MCF 10A (cell line): ENCODE results near the gene PAFAH1B1. TPM values are rescaled to one million over a fixed set of nuclear protein-coding genes. Genes with fewer than 3 reads are reported as not detected.

Experiments used
- BruUV-seq: library from RNA; stranded (reverse); fragments of 400-500 nt; replicated peaks from 2 replicates; lab custom pipeline; 2021; lab: Mats Ljungman, UMichigan
- CTCF ChIA-PET: fragments of 300-600 bp; sonication (Branson Sonifier 250); formaldehyde crosslinking; extraction: SDS; loops from one replicate; lab custom pipeline; 2021; ENCODE audit warnings: antibody characterized with exemption, inconsistent platforms; lab: Yijun Ruan, JAX
- POLR2A ChIA-PET: fragments of 300-600, 350-650 bp; sonication (Branson Sonifier 250); formaldehyde crosslinking; extraction: SDS; loops from one replicate; lab custom pipeline; 2020; ENCODE audit warnings: antibody characterized with exemption, inconsistent platforms; lab: Yijun Ruan, JAX
- DNase-seq: peaks from one replicate; pipeline ENCODE4 v3.0.0-alpha.2; 2018; ENCODE audit not compliant: unreplicated experiment
- H3K27ac Mint-ChIP-seq: one replicate; pipeline ENCODE4 v1.8.0; 2022; ENCODE audit warnings: mild to moderate bottlenecking, low read depth, mixed read lengths; ENCODE audit not compliant: unreplicated experiment
- H3K27me3 Mint-ChIP-seq: one replicate; pipeline ENCODE4 v1.8.0; 2022; ENCODE audit warnings: mixed read lengths; ENCODE audit not compliant: insufficient read depth, unreplicated experiment
- H3K36me3 Mint-ChIP-seq: one replicate; pipeline ENCODE4 v1.8.0; 2022; ENCODE audit warnings: mild to moderate bottlenecking, moderate library complexity, mixed read lengths; ENCODE audit not compliant: insufficient read depth, unreplicated experiment
- H3K4me1 Mint-ChIP-seq: one replicate; pipeline ENCODE4 v1.8.0; 2022; ENCODE audit warnings: mixed read lengths; ENCODE audit not compliant: insufficient read depth, unreplicated experiment
- H3K4me3 Mint-ChIP-seq: one replicate; pipeline ENCODE4 v1.8.0; 2022; ENCODE audit warnings: mild to moderate bottlenecking, moderate library complexity, mixed read lengths; ENCODE audit not compliant: unreplicated experiment
- H3K9me3 Mint-ChIP-seq: one replicate; pipeline ENCODE4 v1.8.0; 2022; ENCODE audit warnings: mixed read lengths; ENCODE audit not compliant: unreplicated experiment
- intact Hi-C: fragments of 100-400 bp; cut with micrococcal nuclease; formaldehyde crosslinking; loops from 2 replicates; pipeline ENCODE4 v1.14.1; 2022
- total RNA-seq: library from RNA; stranded (reverse); gene quantifications from 2 replicates; pipeline ENCODE4 v1.2.3, GENCODE V29; 2022
- TF ChIP-seq, protein P1 (sequence below): fragments of 200-600 bp; IDR thresholded peaks from one replicate; pipeline ENCODE4 v1.8.0; 2022; ENCODE audit warnings: antibody characterized with exemption, mild to moderate bottlenecking; ENCODE audit not compliant: unreplicated experiment

Gene PAFAH1B1
- total RNA-seq, 1 experiment from 2014 or later, result 170 TPM

DNA sequence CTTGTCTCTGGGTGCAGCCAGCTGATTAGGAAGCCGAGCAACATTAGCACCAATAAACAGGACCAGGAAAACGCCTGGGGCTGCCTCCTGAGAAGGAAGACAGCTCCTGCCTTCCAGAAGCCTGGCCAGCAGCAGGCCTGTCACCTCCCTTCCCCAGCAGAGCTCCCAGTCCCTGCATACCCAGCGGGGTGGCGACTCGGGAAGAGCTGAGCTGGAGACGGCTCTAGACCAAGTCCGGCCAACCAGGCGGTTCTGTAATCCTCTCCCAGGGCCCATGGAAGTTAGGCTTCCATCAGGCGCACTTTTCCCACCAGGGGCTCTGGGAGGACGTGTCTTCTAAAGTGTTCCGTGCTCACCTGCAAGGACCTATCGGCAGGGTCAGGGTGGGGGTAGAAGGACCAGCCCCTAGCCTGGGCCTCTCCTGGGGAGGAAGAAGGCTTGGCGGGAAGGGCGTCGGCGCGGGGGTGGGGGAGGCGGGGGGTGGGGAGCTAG, 130.1 kb downstream of the PAFAH1B1 start:
- BruUV-seq, result no TSS peak
- H3K4me1 Mint-ChIP-seq, result no peaks in the 10 kb centered on the region
- no peak for DNase-seq
- H3K27me3 Mint-ChIP-seq, result peaks cover 24% of the 10 kb centered on the region
- intact Hi-C loops, result no loop called here
- CTCF ChIA-PET, result no interaction called here
- POLR2A ChIA-PET, result no interaction called here
- no peaks in the 10 kb centered on the region for H3K9me3 Mint-ChIP-seq
- TF ChIP-seq, protein P1, sequence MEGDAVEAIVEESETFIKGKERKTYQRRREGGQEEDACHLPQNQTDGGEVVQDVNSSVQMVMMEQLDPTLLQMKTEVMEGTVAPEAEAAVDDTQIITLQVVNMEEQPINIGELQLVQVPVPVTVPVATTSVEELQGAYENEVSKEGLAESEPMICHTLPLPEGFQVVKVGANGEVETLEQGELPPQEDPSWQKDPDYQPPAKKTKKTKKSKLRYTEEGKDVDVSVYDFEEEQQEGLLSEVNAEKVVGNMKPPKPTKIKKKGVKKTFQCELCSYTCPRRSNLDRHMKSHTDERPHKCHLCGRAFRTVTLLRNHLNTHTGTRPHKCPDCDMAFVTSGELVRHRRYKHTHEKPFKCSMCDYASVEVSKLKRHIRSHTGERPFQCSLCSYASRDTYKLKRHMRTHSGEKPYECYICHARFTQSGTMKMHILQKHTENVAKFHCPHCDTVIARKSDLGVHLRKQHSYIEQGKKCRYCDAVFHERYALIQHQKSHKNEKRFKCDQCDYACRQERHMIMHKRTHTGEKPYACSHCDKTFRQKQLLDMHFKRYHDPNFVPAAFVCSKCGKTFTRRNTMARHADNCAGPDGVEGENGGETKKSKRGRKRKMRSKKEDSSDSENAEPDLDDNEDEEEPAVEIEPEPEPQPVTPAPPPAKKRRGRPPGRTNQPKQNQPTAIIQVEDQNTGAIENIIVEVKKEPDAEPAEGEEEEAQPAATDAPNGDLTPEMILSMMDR, result no peak
- no peak overlapping the region for H3K27ac Mint-ChIP-seq
- H3K36me3 Mint-ChIP-seq, result no peaks in the 10 kb centered on the region
- no peak overlapping the region for H3K4me3 Mint-ChIP-seq

DNA sequence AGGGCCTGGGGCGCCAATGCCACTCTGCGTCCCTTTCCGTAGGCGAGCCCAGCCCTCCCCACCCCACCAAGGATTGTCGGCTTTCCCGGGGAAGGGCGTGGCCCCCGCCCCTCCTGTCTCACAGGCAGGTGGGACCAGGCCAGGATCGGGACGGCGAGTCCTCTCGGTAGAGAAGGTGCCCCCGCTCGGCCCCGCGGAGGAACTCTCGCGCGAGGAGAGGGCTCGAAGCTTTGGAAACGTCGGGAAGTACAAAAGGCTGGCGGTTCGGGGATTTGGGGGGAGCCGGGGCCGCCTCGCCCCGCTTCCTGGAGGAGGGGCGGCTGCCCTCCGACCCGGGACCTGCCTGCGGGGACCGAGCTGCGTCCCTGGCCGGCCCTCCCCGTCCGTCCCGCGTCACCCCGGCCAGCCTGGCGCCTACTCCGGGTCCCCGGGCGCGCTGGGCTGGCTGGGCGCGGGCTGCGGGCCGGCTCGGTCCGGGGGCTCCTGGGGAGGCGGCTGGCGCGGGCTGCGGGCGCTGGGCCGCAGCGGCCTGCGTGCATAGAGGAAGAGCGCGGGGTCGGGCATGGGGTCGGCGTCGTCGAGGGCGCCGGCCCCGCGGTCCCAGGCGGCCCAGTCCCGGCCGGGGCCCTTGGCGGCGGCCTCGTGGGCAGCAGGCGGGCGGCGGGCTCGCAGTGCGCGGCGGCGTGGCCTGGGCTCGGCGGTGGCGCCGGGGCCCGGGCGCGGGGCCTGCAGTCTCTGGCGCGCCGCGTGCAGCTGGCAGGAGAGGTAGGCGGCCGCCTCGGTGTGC, 130.7 kb downstream of the PAFAH1B1 start:
- Mint-ChIP-seq H3K36me3 (no peaks in the 10 kb centered on the region), H3K4me3 (no peak overlapping the region), H3K27ac (no peak overlapping the region), H3K4me1 (no peaks in the 10 kb centered on the region), H3K27me3 (peaks cover 24% of the 10 kb centered on the region), H3K9me3 (no peaks in the 10 kb centered on the region)
- TF ChIP-seq, protein P1, result no peak
- POLR2A ChIA-PET, result no interaction called here
- intact Hi-C loops, result no loop called here
- BruUV-seq, result no TSS peak
- DNase-seq, result no peak
- CTCF ChIA-PET, result no interaction called here

DNA sequence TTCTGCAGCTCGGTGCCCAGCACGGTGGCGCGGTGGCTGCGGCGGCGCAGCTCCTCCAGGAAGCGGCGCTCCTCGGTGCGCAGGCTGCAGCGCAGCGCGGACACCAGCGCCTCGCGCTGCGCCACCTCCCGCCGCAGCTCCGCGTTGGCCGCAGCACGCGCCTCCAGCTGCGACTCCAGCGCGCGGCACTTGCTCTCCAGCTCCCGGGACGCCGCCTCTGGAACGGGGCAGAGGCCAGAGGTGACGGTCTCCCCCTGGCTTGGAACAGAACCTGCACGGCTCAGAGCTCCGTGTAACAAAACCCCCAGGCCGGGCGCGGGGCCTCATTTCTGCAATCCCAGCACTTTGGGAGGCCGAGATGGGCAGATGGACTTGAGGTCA, 131.3 kb downstream of the PAFAH1B1 start:
- H3K9me3 Mint-ChIP-seq, result no peaks in the 10 kb centered on the region
- no peak for DNase-seq
- POLR2A ChIA-PET, result no interaction called here
- no peak overlapping the region for H3K4me3 Mint-ChIP-seq
- no peak overlapping the region for H3K27ac Mint-ChIP-seq
- CTCF ChIA-PET, result interaction anchor here (0.7 kb wide), 1 partner anchor 66 kb away, joined by 3 read pairs; no protein-coding TSS in a partner anchor
- H3K4me1 Mint-ChIP-seq, result no peaks in the 10 kb centered on the region
- H3K36me3 Mint-ChIP-seq, result no peaks in the 10 kb centered on the region
- TF ChIP-seq, protein P1, result no peak
- H3K27me3 Mint-ChIP-seq, result peaks cover 24% of the 10 kb centered on the region
- intact Hi-C loops, result no loop called here
- no TSS peak for BruUV-seq

DNA sequence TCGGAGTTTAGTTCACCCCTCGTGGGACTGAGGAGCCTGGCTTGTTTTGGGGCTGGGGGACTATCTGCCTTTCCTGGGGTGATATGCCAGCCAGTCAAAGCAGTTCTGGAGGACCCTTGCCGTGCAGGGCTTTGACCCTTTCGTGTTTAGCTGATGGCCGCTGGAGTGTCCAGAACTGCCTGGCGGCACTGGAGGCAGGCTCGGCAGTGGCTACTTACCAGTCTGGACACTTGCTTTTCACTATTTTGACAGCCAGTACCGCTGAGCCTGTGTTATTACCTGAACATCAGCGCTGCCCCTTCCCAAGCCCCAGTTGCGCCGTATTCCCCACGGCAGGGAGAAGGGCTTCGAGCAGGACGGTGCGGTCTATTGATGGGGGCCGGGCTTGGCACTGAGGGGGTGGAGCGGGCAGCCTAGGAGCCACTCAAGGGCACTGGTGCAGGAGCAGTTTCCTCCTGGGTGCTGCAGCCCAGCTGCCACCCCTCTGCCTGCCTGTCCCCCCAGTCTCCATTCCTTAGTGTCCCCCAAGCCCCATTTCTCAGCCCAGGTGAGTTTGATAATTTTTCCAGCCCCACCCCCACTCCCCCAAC, 137.4 kb downstream of the PAFAH1B1 start:
- intact Hi-C loops, result no loop called here
- TF ChIP-seq, protein P1, result no peak
- Mint-ChIP-seq H3K4me1 (no peaks in the 10 kb centered on the region), H3K27me3 (peaks cover 25% of the 10 kb centered on the region), H3K36me3 (no peaks in the 10 kb centered on the region), H3K27ac (no peak overlapping the region), H3K4me3 (no peak overlapping the region), H3K9me3 (no peaks in the 10 kb centered on the region)
- ChIA-PET POLR2A (no interaction called here), CTCF (interaction anchor here (0.6 to 0.7 kb wide), 2 partner anchors 10 to 97 kb away, joined by 3 to 4 read pairs; no protein-coding TSS in a partner anchor)
- no TSS peak for BruUV-seq
- DNase-seq, result no peak
